Endothelial cell of coronary artery (primary cell): Measurements from ENCODE around the gene NDRG4. TPM values are rescaled to one million over a fixed set of nuclear protein-coding genes. Genes with fewer than 3 reads are reported as not detected.

Source experiments
- total RNA-seq: library from RNA; depleted of rRNA; stranded (reverse); fragments of >200 nt; gene quantifications from 2 replicates; pipeline ENCODE4 v1.2.3, GENCODE V29; 2014

NDRG4 gene
- 11.0 and 22.7 TPM in 2 replicates for total RNA-seq

GRCh38 chr16:58499615-58500351 lies at the start of gene NDRG4:
Gene NDRG4, plus strand, starts transcription at chr16:58500143. Its CDS starts 106 bp downstream, at chr16:58500249.

GRCh38 chr16:58515125-58515870 lies 15.4 kb downstream of the NDRG4 start, which contains the start of gene SETD6:
Gene SETD6, plus strand, starts transcription at chr16:58515517. Its CDS starts 21 bp downstream, at chr16:58515538.

Other genes starting within 250 kb of the NDRG4 start
- gene PRSS54, start 205.1 kb upstream of the NDRG4 start, total RNA-seq = not detected in 2 replicates
- 3.3 and 8.7 TPM in 2 replicates for gene GINS3, start 107.7 kb upstream of the NDRG4 start, total RNA-seq
- gene SETD6, start 15.4 kb downstream of the NDRG4 start, total RNA-seq = 8.5 and 12.7 TPM in 2 replicates
- 133 and 140 TPM in 2 replicates for gene CNOT1, start 129.7 kb downstream of the NDRG4 start, total RNA-seq
- gene SLC38A7, start 184.6 kb downstream of the NDRG4 start, total RNA-seq = 25.6 and 29.7 TPM in 2 replicates
- gene GOT2, start 234.2 kb downstream of the NDRG4 start, total RNA-seq = 47.9 and 52.4 TPM in 2 replicates